Skin epidermis (tissue), 12 donors: Measurements from ENCODE around the gene CTIF.

Experiments used
- H3K27ac ChIP-seq, 21 experiments: fragments of 200-600 bp; sonication (generic) in 11 of 21; one replicate each; pipeline ENCODE4 v1.5.0; 2020; ENCODE audit warnings: mild to moderate bottlenecking in 3 of 21, inconsistent platforms in 2 of 21, moderate library complexity in 2 of 21
- H3K4me3 ChIP-seq, 7 experiments: fragments of 200-600 bp; sonication (generic) in 2 of 7; one replicate each; pipeline ENCODE4 v1.5.0; 2020; ENCODE audit warnings: inconsistent platforms in 2 of 7, mild to moderate bottlenecking in 2 of 7, moderate library complexity in 1 of 7

Gene CTIF

DNA sequence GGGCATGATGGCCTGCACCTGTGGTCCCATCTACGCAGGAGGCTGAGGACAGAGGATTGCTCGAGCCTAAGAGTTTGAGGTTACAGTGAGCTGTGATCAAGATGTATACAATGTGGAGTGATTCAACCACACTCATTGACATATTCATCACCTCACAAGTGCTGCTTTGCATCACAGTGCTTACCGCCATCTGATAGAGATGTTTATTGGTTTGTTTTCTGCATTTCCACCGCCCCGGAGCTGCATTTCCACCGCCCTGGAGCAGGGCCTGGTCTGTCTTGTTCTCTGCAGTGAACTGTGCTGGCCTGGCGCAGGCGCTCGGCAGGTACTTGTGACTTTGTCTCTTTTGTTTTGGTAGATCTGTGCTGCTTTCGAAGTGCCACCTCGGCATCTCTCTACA is 315.9 kb downstream of the CTIF start:
- no peak overlapping the region for H3K4me3 ChIP-seq
- no peak overlapping the region for H3K27ac ChIP-seq

DNA sequence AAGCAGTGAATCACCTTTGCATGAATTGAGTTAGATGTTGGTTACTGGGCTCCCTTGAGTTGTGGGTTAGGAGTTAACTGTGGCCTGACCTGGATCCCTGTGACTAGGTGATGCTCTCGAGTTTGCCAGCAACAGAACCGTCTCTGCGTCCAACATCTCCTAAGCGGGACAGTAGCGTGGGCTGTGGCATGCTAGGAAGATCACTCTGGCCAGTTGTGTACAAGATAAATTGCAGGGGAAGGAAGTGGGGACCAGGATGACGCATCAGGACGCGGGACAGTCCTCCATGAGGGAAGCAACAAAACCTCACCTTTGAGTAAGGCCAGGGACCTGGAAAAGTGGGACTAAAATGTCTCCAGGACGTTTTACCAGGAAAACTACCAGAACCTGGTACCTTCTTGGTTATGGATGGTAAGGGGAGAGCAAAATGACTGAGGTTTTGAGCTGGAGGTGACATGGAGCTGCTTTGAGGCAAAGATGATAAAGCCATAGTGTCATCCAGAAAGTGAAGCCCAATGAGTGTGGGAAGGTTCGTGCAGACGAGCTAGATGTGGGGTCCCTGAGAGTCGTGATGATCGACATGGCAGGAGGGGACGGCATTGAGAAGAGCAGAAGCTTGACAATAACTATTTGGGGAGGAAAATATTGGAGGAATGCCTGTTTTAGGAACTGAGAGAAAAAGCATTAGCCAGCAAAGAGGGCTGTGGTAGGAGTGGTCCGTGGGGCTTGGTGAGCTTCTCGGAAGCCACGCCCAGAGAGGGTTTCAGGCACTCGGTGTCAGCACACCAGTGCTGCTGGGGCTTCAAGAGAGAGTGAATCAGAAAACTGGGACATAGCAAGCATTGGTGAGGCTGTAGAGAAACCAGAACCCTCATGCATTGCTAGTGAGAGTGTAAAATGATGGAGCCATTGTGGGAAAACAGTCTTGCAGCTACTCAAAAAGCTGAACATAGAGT is 316.9 kb downstream of the CTIF start:
- no peak overlapping the region for H3K4me3 ChIP-seq
- H3K27ac ChIP-seq = peak overlapping the region in 1 of 21 experiments; percentile 39

GRCh38 chr18:48857023-48857694 is 318.3 kb downstream of the CTIF start:
- no peak overlapping the region for H3K4me3 ChIP-seq
- no peak overlapping the region for H3K27ac ChIP-seq

DNA sequence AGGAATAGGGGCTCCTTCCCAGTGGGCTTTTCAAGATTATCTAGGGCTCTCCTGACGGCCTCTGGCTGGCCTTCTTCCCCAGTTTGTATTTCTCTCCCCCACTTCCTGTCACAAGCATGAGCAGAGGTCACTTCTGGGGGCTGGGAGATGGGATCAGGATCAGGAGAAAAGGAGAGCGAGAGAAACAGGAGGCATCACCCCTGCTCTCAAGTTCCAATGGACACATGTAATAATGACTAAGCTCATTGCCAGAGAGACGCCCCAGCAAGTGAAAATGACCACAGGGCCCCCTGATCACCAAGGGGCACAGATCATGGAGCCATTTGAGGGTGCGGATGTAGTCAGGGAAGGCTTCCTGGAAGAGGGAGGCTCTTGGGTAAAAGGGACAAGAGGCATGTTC is 319.8 kb downstream of the CTIF start:
- H3K4me3 ChIP-seq = no peak overlapping the region
- no peak overlapping the region for H3K27ac ChIP-seq

GRCh38 chr18:48859311-48860268 is 320.8 kb downstream of the CTIF start:
- Histone ChIP-seq H3K27ac (no peak overlapping the region), H3K4me3 (no peak overlapping the region)

DNA sequence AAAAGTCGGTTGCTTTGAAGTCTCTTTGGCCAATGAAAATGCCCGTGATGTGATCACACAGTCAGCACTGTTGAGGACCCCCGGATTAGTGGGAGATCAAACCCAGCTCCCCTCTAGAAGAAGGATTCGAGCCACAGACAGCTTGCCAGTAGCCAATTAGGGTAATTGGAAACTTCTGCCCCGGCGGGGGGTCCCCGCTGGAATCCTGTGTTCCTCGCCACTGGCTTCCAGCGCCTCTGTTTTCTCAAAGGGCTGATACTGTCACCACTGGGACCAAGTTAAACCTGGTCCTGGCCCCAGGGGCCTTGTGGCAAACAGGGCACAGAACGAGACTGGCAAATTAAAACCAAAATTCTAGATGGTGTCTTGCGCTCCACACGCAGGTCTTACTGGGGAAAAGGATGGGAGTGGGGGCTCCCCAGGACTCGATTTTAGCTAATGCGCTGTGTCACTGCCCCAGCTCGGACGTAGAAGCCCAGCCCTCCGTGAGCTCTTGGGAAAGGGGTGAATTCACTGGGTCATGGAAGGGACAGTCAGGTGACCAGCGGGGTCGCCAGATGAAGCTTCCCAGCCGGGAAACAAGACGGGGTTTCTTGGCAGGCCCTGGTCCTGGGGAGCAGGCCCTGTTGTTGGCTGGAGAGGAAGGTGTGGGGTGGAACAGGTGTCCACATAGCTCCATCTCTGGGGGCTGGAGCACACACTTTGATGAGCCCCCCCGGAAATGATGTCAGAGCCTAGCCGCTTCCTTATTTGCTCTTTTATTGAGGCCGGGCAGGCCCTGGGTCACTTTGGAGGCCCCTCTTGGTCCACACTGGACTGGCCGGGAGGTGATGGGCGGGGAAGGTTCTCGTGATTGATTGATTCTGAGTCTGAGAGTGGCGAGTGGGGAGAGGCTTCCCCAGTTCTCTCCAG is 321.7 kb downstream of the CTIF start:
- peak overlapping the region in 1 of 21 experiments; percentile 22 for H3K27ac ChIP-seq

GRCh38 chr18:48861181-48861708 is 322.4 kb downstream of the CTIF start:
- H3K4me3 ChIP-seq = no peak overlapping the region
- peak overlapping the region in 1 of 21 experiments; percentile 22 for H3K27ac ChIP-seq

More for the DNA sequence above, 321.7 kb downstream of the CTIF start:
- H3K4me3 ChIP-seq = no peak overlapping the region

- Histone ChIP-seq H3K4me3 (no peak overlapping the region), H3K27ac (no peak overlapping the region)
Measured at GRCh38 chr18:48862132-48862531, 323.3 kb downstream of the CTIF start.

DNA sequence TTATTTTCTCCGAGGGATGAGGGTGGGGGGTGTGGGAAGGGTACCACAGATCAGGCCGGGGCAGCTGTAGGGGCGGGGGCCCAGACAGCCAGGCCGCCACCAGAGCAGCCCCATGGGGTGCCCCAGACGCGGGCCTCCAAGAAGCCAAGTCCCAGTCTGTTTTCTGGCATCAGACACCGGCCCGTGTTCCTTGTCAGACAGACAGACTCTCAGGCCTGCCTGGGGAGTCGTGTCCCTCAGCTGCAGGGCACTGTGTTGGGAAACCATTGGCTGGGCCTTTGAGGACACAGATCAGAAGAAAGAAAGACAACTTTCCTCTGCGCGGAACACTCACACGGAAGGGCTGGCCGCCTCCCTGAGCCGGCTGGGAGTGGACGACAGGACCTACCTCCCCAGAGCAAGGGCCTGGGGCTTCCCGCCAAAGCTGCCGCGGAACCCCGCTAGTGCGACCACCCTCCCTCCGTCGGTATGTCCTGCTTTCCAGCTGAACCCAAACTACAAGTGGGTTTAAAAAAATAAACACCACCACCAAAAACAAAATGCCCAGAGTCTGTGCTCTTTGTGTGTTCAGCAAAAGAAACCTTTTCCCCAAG is 323.9 kb downstream of the CTIF start:
- Histone ChIP-seq H3K4me3 (no peak overlapping the region), H3K27ac (no peak overlapping the region)

DNA sequence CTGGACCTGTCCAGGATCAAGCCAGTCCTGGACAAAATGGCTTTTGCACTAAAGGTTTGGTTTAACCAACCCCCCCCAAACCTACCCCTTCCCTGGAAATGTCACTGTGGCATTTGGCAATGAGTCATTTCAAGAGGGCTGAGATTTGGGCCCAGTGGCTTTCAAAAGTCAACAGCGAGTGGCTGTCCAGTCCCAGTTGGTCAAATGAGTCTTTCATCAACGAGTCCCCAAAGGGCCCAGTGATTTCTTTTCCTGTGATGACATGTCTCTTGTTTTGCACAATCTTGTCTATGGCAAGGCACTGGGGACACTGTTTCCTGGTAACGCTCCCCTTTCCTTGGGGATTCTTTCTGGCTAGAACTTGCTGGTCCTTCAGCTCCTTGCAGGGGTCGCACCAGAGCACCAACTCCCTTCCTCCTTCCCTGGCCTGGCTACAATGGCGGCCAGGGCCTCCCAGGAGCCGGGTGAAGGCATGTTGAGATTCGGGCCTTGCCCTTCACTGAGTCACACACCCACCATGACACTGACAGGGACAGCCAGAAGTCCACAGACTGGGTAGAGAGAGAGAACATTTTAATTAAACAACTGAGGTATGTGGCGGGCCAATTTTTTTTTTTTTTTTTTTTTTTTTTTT is 324.7 kb downstream of the CTIF start:
- H3K27ac ChIP-seq = no peak overlapping the region
- no peak overlapping the region for H3K4me3 ChIP-seq

- H3K4me3 ChIP-seq = no peak overlapping the region
- H3K27ac ChIP-seq = no peak overlapping the region
Measured at GRCh38 chr18:48864876-48865275, 326.0 kb downstream of the CTIF start.

DNA sequence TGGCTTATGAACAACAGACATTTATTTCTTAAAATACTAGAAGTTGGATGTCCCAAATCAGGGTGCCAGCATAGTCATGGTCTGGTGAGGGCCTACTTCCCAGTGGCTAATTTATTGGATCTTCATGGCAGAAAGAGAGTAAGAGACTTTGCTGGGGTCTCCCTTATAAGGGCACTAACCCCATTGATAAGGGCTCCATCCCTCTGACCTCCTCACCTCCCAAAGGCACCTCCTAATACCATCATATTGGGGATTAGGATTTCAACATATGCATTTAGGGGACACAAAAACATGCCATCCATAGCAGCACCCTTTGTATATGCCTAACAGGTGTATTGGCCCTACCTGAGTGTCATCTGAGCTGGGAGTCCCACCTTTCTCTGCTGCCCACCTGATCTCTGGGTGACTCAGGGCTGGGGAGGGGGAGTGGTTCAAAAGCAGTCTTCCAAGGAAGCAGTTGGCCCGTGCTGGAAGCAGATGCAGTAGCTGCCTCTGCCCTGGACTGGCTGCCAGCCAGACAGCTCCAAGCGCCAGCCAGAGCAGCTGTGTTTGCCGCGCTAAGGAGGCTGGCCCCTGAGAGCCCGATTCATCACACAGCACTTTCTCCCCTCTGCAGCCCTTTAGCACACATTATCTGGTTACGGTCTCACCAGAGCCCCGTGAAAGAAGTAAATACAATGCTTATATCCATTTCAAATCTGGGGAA is 327.4 kb downstream of the CTIF start:
- Histone ChIP-seq H3K4me3 (no peak overlapping the region), H3K27ac (no peak overlapping the region)

DNA sequence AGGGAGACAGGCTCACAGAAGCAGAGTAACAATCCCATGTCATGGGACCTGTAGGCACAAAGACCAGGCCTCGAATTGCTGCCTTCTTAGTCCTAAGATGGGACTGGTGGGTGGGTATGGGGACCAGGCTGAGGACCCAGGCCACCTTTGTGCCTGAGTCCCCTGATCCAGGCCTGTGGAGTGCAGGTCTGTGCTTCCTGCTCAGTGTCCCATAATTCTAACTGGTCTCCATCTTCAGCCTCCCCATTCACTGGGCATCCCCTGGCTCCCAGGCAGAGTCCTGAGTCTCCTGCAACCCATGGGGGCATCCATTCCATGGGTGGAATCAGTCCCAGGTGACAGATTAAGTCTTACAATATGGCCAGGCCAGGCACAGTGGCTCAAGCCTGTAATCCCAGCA is 328.0 kb downstream of the CTIF start:
- peak overlapping the region in 1 of 21 experiments; percentile 74 for H3K27ac ChIP-seq

GRCh38 chr18:48867978-48868377 is 329.1 kb downstream of the CTIF start:
- H3K27ac ChIP-seq = peak overlapping the region in 5 of 21 experiments; percentile 19 to 74 (median 67)

More for the DNA sequence above, 328.0 kb downstream of the CTIF start:
- H3K4me3 ChIP-seq = no peak overlapping the region

DNA sequence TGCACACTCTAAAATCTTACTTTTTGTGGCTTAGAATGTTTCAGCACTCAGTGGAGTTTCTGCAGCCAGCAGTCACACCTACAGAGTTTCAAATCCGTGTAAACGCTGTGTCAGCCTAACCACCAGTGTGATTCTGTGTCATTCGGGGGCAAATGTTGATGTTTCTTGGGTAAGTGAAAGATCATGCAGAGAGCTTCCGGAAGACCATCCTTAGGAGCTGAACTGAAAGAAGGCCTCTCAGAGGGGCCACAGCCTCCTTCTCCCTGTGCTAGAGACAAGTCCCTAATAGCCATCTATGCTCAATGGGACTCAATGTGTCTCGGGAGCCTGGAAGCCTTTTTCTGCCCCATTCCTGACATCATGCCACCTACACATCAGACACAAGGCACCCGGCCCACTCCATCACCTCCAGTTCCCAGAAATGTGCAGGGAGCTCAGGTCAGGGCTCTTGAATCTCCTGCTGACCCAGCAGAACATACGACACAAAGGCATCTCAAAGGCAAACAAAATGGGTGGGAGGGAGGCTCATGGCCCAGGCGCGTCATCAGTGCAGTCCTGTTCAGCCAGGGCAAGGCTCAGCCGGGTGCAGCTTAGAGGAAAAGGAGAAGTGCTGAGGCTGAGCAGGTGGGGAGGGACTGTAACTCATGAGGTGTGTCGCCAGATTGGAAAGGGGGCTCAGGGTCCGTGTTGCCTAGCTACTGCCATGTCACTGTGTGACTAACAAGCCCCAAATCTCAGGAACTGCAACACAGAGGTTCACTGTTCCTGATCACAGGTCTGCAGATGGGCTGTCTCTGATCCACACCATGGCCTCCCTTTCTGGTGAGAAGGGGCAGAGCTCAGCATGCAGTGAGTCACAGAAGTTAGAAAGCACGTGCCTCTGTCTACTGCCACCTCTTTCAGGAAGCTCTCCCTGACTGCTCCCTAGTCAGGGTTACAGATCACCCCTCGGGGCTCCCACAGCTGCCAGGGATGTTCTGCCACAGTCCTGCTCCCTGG is 329.9 kb downstream of the CTIF start:
- Histone ChIP-seq H3K27ac (peak overlapping the region in 8 of 21 experiments; percentile 19 to 74 (median 59)), H3K4me3 (no peak overlapping the region)

More at GRCh38 chr18:48867978-48868377, 329.1 kb downstream of the CTIF start:
- no peak overlapping the region for H3K4me3 ChIP-seq

- no peak overlapping the region for H3K4me3 ChIP-seq
- H3K27ac ChIP-seq = peak overlapping the region in 4 of 21 experiments; percentile 39 to 74 (median 59)
Measured at GRCh38 chr18:48869591-48869990, 330.8 kb downstream of the CTIF start.
